HG03060 (cell line): ENCODE measurements around the gene KCNK7.
A peak's percentile ranks its signal among the peaks of the same experiment; 100 is the strongest.

Experiments used
- ATAC-seq: cut with Tn5 transposase; IDR thresholded peaks from one replicate; pipeline ENCODE4 v1.9.1; 2021; ENCODE audit warnings: low read depth, moderate number of reproducible peaks; ENCODE audit not compliant: unreplicated experiment

The KCNK7 gene

DNA sequence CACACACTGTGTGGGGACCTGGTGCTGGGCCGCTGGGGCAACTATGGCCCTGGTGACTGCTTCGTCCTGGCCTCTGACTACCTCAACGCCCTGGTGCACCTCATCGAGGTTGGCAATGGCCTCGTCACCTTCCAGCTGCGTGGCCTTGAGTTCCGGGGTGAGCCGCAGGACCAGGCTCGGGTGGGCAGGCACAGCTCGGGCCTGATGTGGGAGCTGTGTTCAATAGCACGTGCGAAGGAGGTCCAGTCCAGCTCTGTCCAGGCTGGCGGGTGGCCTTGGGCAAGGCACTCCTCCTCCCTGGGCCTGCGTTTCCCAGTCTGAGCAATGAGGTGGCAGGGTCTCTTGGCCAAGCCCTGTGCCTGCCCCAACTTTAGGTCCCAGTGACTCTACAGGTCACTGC lies 34.0 kb upstream of the KCNK7 start:
- no peak for ATAC-seq

DNA sequence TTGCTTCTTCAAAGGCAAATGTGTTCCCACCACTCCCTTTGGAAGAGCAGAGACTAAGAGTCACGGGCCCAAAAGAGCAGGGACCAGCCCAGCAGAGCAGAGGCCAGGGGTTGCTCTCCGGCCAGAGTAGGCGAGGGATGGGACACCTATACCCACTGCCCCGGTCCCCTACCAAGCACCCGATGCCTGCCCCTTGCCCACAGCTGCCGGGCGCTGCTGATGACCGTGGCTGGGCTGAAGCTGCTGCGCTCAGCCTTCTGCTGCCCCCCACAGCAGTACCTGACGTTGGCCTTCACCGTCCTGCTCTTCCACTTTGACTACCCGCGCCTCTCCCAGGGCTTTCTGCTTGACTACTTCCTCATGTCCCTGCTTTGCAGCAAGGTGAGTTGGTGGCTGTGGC lies 31.6 kb upstream of the KCNK7 start:
- ATAC-seq: no peak

GRCh38 chr11:65625628-65626342 lies 30.2 kb upstream of the KCNK7 start:
- no peak for ATAC-seq

DNA sequence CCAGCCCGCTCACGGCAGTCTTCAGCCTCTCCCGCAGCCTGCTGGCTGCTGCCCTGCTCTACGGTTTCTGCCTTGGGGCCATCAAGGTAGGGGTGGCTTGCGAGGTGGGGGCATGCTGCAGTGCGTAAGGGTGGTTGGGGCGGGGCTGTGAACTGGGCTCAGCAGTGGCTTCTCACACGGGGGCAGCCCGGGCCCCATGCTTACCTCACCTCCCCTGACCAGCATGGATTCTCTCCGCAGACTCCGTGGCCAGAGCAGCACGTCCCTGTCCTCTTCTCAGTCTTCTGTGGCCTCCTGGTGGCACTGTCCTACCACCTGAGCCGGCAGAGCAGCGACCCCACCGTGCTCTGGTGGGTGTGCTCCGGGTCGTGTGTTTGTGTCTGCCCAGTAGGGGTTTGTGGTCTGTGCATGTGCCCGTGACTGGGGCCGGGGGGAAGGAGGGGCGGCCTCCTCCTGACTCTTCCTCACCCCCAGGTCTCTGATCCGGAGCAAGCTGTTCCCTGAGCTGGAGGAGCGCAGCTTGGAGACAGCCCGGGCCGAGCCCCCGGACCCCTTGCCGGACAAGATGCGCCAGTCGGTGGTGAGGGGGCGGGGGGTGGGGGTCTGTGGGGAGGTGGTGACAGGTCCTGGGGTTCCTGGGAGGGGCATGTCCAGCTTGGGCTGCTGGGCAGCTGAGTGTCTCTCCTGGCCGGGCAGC lies 29.5 kb upstream of the KCNK7 start:
- ATAC-seq: no peak

DNA sequence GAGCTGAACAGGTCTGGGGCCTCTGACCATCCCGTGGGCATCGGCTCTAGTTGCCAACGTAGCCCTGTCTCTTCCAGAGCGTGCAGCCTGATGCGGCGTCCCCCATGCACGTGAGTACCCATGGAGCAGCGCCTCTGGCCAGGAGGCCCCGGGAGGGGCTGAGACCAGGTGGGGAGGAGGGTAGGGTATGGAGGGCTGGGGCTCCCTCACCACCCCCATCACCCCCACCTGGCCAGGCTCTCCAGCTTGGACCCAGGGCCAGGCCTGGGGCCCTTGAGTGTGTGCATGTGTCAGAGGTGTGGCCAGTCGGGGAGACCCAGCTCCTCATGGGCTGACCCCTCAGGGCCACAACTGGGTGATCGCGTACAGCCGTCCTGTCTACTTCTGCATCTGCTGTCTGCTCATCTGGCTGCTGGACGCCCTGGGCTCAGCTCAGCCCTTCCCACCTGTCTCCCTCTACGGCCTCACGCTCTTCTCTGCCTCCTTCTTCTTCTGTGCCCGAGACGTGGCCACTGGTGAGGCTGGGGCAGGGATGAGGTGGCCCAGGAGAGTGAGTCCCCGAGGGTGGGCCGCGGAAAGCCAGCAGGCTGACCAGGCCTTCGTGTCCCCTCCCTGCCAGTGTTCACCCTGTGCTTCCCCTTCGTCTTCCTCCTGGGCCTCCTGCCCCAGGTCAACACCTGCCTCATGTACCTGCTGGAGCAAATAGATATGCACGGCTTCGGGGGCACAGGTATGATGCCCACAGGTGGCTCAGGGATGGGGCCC lies 28.4 kb upstream of the KCNK7 start:
- ATAC-seq: no peak

DNA sequence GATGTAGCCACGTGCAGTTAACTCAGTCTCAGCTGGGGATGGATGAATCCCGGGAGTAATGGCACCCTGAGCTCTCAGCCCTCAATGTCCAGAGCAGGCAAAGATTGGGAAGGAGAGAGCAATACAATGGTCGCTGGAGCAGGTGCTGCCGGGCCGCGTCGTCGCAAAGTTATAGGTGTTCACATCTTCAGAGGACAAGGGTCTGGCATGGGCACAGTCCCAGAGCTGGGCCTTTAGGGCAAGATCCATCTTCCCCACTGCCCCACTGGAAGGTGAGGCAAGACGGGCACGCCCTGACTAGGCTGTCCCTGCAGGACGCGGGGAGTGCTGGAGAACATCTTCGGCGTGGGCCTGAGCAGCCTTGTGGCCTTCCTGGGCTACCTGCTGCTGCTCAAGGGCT lies 27.6 kb upstream of the KCNK7 start:
- no peak for ATAC-seq

DNA sequence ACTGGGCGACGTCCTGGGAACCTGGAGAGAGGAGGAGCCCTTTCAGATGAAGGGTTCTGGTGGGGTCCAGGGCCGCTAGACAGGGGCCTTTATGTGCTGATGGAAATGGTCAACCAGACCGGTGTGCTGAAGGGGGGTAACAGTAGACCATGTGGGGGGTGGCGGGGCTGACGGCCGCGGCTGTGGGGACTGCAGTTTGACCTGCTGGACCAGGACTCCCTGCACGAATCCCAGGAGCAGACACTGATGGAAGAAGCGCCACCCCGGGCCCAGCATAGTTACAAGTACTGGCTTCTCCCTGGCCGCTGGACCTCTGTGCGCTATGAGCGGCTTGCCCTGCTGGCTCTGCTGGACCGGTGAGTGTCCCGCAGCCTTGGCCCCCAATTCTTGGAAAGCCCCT lies 26.4 kb upstream of the KCNK7 start:
- no peak for ATAC-seq

DNA sequence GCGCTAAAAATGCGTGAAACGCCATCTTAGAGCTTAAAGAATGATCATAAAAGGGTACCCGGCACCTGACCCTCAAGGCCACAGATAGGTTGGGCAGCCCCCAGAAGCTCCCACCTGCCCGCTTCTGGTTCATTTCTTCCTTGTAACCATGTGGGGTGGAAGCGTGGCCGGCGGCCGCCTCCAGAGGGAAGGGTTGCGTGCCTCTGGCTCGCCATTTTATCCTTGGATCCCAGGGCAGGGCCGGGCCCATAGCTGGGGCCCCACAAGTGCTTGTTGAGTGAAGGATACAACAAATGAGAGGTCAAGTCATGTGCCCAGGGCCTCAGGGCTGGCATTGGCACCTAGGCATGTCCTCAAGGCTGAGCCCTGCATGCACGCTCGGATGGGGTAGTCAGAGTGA lies 25.9 kb upstream of the KCNK7 start:
- no peak for ATAC-seq

DNA sequence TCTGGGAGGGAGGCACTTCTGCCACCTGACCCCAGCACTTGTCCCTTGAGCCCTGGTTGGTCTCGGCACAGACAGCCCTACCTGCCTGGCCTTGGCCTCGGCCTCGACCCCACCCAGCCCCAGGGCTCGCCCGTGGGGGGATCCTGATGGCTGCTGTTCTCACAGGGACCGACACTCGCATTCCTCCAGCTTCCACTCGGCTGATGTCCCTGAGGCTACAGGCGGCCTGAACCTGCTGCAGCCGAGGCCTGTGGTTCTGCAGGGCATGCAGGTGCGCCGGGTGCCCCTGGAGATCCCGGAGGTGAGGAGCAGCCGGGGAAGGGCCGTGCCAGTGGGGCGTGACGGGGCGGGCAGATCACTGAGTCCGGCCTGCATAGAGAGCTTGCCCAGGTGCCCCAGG lies 25.1 kb upstream of the KCNK7 start:
- no peak for ATAC-seq

- no peak for ATAC-seq
These were observed 23.8 kb upstream of the KCNK7 start for GRCh38 chr11:65619281-65619928.

DNA sequence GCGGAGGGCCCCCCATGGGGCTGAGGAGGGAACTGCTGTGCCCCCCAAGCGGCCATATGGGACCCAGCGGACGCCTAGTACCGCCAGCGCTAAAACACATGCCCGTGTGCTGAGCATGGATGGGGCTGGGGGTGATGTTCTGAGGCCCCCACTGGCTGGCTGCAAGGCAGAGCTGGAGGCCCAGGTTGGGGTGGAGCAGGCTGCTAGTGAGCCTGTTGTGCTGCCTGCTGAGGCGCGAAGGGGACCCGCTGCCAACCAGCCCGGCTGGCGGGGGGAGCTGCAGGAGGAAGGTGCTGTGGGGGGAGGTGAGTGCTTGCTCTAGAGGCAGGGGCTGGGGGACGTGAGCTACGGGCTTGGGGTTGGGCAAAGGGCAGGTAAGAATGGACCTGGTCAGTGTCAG lies 23.2 kb upstream of the KCNK7 start:
- no peak for ATAC-seq

- ATAC-seq: no peak
These were observed 22.6 kb upstream of the KCNK7 start for GRCh38 chr11:65617990-65618751.

DNA sequence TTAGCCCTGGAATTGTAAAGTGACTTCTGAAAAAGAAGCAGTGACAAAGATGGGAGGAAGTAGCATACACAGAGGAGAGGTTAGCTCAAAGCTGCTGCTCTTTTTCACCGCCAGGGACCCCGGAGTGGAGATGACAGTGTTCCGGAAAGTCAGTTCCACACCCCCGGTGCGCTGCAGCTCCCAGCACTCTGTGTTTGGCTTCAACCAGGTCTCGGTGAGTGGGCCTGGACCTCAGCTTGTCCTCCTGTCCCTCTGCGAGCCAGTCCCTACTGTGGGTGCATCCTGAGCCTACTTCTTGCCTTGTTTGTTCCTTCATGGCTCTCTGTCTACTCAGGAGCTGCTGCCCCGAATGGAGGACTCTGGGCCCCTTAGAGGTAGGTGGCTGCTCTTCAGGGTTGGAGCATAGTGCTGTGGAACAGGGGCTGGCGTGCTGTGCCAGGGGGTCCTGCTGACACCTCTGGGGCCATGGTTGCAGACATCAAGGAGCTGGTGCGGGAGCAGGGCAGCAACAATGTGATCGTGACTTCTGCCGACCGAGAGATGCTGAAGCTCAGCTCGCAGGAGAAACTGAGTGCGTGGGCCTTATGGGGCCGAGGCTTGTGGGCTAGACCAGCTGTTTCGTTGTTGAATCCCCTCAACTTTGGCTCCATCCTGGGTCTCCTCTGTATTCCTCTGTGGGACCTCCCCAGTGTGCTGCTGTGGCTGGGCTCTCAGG lies 21.7 kb upstream of the KCNK7 start:
- no peak for ATAC-seq

GRCh38 chr11:65616575-65617001 lies 21.0 kb upstream of the KCNK7 start:
- ATAC-seq: no peak

GRCh38 chr11:65615950-65616574 lies 20.5 kb upstream of the KCNK7 start:
- ATAC-seq: peak; percentile 6

GRCh38 chr11:65615229-65615949 lies 19.8 kb upstream of the KCNK7 start, which contains the start of gene PCNX3:
Gene PCNX3 (plus strand): TSS chr11:65615776. CDS start chr11:65616312, 536 bp downstream.
- ATAC-seq: peak; percentile 73

DNA sequence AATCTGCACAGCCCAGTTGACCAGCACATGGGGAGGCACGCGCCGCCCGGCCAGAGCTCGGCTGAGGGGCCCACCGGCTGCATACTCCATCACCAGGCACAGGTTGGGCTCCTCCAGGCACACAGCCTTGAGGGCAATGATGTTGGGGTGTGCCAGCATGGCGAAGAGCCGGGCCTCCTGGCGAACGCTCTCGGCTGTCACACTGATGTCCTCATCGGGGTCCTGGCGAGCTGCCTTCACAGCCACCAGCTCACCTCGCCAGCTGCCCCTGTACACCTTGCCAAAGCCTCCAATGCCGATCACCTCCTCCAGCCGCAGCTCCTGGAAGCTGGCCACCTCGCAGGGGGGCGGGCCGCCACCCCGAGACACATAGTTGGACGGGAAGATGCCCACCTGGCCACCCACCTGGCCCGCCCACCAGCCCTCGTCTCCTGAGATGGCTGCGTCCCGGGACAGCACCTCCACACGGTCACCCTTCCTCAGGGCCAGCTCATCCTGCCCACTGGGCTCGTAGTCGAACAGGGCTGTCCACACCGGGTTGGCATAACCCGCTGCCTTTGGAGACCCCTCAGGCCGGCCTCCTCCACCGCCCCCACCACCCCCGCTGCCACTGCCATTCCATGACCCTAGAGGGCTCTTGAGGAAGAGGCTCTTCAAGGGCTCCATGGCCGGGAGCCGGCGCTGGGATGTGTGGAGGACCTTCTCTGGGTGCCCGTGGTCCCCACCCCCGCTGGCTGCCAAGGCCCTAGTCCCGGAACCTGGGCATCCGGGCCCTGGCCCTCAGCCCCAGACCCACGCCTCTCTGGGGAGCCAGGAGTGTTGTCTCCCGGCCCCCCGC lies 17.7 kb upstream of the KCNK7 start:
- ATAC-seq: no peak

GRCh38 chr11:65612691-65613090 lies 17.1 kb upstream of the KCNK7 start:
- no peak for ATAC-seq
